Activated CD4-positive, alpha-beta T cell treated with anti-CD3 and anti-CD28 coated beads, Interleukin-2, amount 10 ng/mL, durations not matched to agents 24 days and 14 days (primary cell): Measurements from ENCODE around the gene OTOG. TPM values are rescaled to one million over a fixed set of nuclear protein-coding genes. Genes with fewer than 3 reads are reported as not detected.

Source experiments
- DNase-seq: peaks from one replicate; pipeline ENCODE4 v3.0.0; 2022
- H3K27ac Mint-ChIP-seq: one replicate; pipeline ENCODE4 v1.8.0; 2022; ENCODE audit warnings: mild to moderate bottlenecking, mixed read lengths
- H3K27me3 Mint-ChIP-seq: one replicate; pipeline ENCODE4 v1.8.0; 2022; ENCODE audit warnings: mixed read lengths
- H3K36me3 Mint-ChIP-seq: one replicate; pipeline ENCODE4 v1.8.0; 2022; ENCODE audit warnings: low read depth, mild to moderate bottlenecking, mixed read lengths
- H3K4me1 Mint-ChIP-seq: one replicate; pipeline ENCODE4 v1.8.0; 2021; ENCODE audit warnings: mixed read lengths
- H3K4me3 Mint-ChIP-seq: one replicate; pipeline ENCODE4 v1.8.0; 2022; ENCODE audit warnings: mild to moderate bottlenecking, moderate library complexity, mixed read lengths
- H3K9me3 Mint-ChIP-seq: one replicate; pipeline ENCODE4 v1.8.0; 2021; ENCODE audit warnings: mixed read lengths
- intact Hi-C: fragments of 100-400 bp; cut with micrococcal nuclease; formaldehyde crosslinking; loops from one replicate; pipeline ENCODE4 v1.15.1; 2023
- total RNA-seq: library from RNA; stranded (reverse); gene quantifications from 2 replicates; pipeline ENCODE4 v1.2.3, GENCODE V29; 2022

The OTOG gene
- total RNA-seq, 1 donor from 2014 or later = not detected

- no peaks in the 10 kb centered on the region for H3K36me3 Mint-ChIP-seq
- no peaks in the 10 kb centered on the region for H3K9me3 Mint-ChIP-seq
- peak; percentile 44 for DNase-seq
- H3K27ac Mint-ChIP-seq = no peak overlapping the region
- H3K4me1 Mint-ChIP-seq = no peaks in the 10 kb centered on the region
- intact Hi-C loops = no loop called here
- H3K4me3 Mint-ChIP-seq = no peak overlapping the region
- peaks cover 4% of the 10 kb centered on the region for H3K27me3 Mint-ChIP-seq
Measured at GRCh38 chr11:17633279-17633986, 86.4 kb downstream of the OTOG start.

GRCh38 chr11:17633987-17634775, 87.1 kb downstream of the OTOG start:
- intact Hi-C loops = no loop called here
- Mint-ChIP-seq H3K4me3 (no peak overlapping the region), H3K36me3 (no peaks in the 10 kb centered on the region), H3K27me3 (no peaks in the 10 kb centered on the region), H3K27ac (no peak overlapping the region), H3K9me3 (no peaks in the 10 kb centered on the region), H3K4me1 (no peaks in the 10 kb centered on the region)
- peak; percentile 49 for DNase-seq

- Mint-ChIP-seq H3K4me1 (no peaks in the 10 kb centered on the region), H3K27me3 (no peaks in the 10 kb centered on the region), H3K9me3 (no peaks in the 10 kb centered on the region), H3K4me3 (no peak overlapping the region), H3K27ac (no peak overlapping the region), H3K36me3 (no peaks in the 10 kb centered on the region)
- intact Hi-C loops = no loop called here
- DNase-seq = peak; percentile 49
Measured at GRCh38 chr11:17634776-17635550, 87.9 kb downstream of the OTOG start.

GRCh38 chr11:17635551-17635938, 88.5 kb downstream of the OTOG start:
- Mint-ChIP-seq H3K4me3 (no peak overlapping the region), H3K27ac (no peak overlapping the region), H3K4me1 (no peaks in the 10 kb centered on the region), H3K9me3 (no peaks in the 10 kb centered on the region), H3K27me3 (no peaks in the 10 kb centered on the region), H3K36me3 (no peaks in the 10 kb centered on the region)
- DNase-seq = peak; percentile 52
- intact Hi-C loops = no loop called here

GRCh38 chr11:17636721-17637120, 89.7 kb downstream of the OTOG start:
- DNase-seq = no peak
- H3K9me3 Mint-ChIP-seq = no peaks in the 10 kb centered on the region
- H3K27ac Mint-ChIP-seq = no peak overlapping the region
- no peaks in the 10 kb centered on the region for H3K36me3 Mint-ChIP-seq
- no peaks in the 10 kb centered on the region for H3K4me1 Mint-ChIP-seq
- no peak overlapping the region for H3K4me3 Mint-ChIP-seq
- H3K27me3 Mint-ChIP-seq = no peaks in the 10 kb centered on the region
- intact Hi-C loops = no loop called here

GRCh38 chr11:17637901-17638300, 90.8 kb downstream of the OTOG start:
- H3K36me3 Mint-ChIP-seq = no peaks in the 10 kb centered on the region
- no peaks in the 10 kb centered on the region for H3K9me3 Mint-ChIP-seq
- DNase-seq = no peak
- H3K4me1 Mint-ChIP-seq = no peaks in the 10 kb centered on the region
- intact Hi-C loops = no loop called here
- no peak overlapping the region for H3K4me3 Mint-ChIP-seq
- no peak overlapping the region for H3K27ac Mint-ChIP-seq
- H3K27me3 Mint-ChIP-seq = no peaks in the 10 kb centered on the region

GRCh38 chr11:17638311-17638710, 91.3 kb downstream of the OTOG start:
- H3K9me3 Mint-ChIP-seq = no peaks in the 10 kb centered on the region
- H3K36me3 Mint-ChIP-seq = no peaks in the 10 kb centered on the region
- H3K27ac Mint-ChIP-seq = no peak overlapping the region
- intact Hi-C loops = no loop called here
- H3K27me3 Mint-ChIP-seq = no peaks in the 10 kb centered on the region
- H3K4me3 Mint-ChIP-seq = no peak overlapping the region
- peak; percentile 49 for DNase-seq
- no peaks in the 10 kb centered on the region for H3K4me1 Mint-ChIP-seq

- no peak overlapping the region for H3K4me3 Mint-ChIP-seq
- no peak overlapping the region for H3K27ac Mint-ChIP-seq
- H3K27me3 Mint-ChIP-seq = no peaks in the 10 kb centered on the region
- H3K4me1 Mint-ChIP-seq = no peaks in the 10 kb centered on the region
- no peaks in the 10 kb centered on the region for H3K36me3 Mint-ChIP-seq
- intact Hi-C loops = no loop called here
- no peaks in the 10 kb centered on the region for H3K9me3 Mint-ChIP-seq
- peak; percentile 34 for DNase-seq
Measured at GRCh38 chr11:17639091-17639490, 92.0 kb downstream of the OTOG start.

GRCh38 chr11:17639781-17640180, 92.7 kb downstream of the OTOG start:
- Mint-ChIP-seq H3K36me3 (no peaks in the 10 kb centered on the region), H3K27me3 (no peaks in the 10 kb centered on the region), H3K27ac (no peak overlapping the region), H3K9me3 (no peaks in the 10 kb centered on the region), H3K4me3 (no peak overlapping the region), H3K4me1 (no peaks in the 10 kb centered on the region)
- peak; percentile 8 for DNase-seq
- intact Hi-C loops = no loop called here

GRCh38 chr11:17640493-17641164, 93.6 kb downstream of the OTOG start:
- no peaks in the 10 kb centered on the region for H3K4me1 Mint-ChIP-seq
- H3K4me3 Mint-ChIP-seq = no peak overlapping the region
- no peaks in the 10 kb centered on the region for H3K9me3 Mint-ChIP-seq
- DNase-seq = peak; percentile 46
- intact Hi-C loops = no loop called here
- H3K27ac Mint-ChIP-seq = no peak overlapping the region
- H3K27me3 Mint-ChIP-seq = no peaks in the 10 kb centered on the region
- no peaks in the 10 kb centered on the region for H3K36me3 Mint-ChIP-seq

- H3K27me3 Mint-ChIP-seq = no peaks in the 10 kb centered on the region
- intact Hi-C loops = no loop called here
- no peak overlapping the region for H3K4me3 Mint-ChIP-seq
- no peaks in the 10 kb centered on the region for H3K9me3 Mint-ChIP-seq
- H3K36me3 Mint-ChIP-seq = no peaks in the 10 kb centered on the region
- DNase-seq = peak; percentile 31
- H3K4me1 Mint-ChIP-seq = no peaks in the 10 kb centered on the region
- H3K27ac Mint-ChIP-seq = no peak overlapping the region
Measured at GRCh38 chr11:17641792-17642350, 94.8 kb downstream of the OTOG start.

GRCh38 chr11:17642370-17642769, 95.3 kb downstream of the OTOG start:
- intact Hi-C loops = no loop called here
- H3K4me1 Mint-ChIP-seq = no peaks in the 10 kb centered on the region
- H3K27ac Mint-ChIP-seq = no peak overlapping the region
- H3K36me3 Mint-ChIP-seq = no peaks in the 10 kb centered on the region
- H3K4me3 Mint-ChIP-seq = no peak overlapping the region
- H3K27me3 Mint-ChIP-seq = no peaks in the 10 kb centered on the region
- DNase-seq = peak; percentile 24
- H3K9me3 Mint-ChIP-seq = no peaks in the 10 kb centered on the region

- no peak overlapping the region for H3K4me3 Mint-ChIP-seq
- no peaks in the 10 kb centered on the region for H3K9me3 Mint-ChIP-seq
- no peaks in the 10 kb centered on the region for H3K36me3 Mint-ChIP-seq
- intact Hi-C loops = no loop called here
- no peaks in the 10 kb centered on the region for H3K4me1 Mint-ChIP-seq
- no peak overlapping the region for H3K27ac Mint-ChIP-seq
- H3K27me3 Mint-ChIP-seq = peaks cover 2% of the 10 kb centered on the region
- peak; percentile 45 for DNase-seq
Measured at GRCh38 chr11:17642980-17643379, 95.9 kb downstream of the OTOG start.
